K562 (cell line): Measurements from ENCODE around the gene TYRO3. TPM values are rescaled to one million over a fixed set of nuclear protein-coding genes. Genes with fewer than 3 reads are reported as not detected.

Experiments
- ATF1 ChIP-seq, 2 experiments: fragments of 450-650 bp in 1 of 2; IDR thresholded peaks; 2 replicates each; pipeline ENCODE4 v1.6.1; 2016; ENCODE audit warnings: missing compliant biosample characterization in 1 of 2, missing genetic modification characterization in 1 of 2
- BHLHE40 ChIP-seq: IDR thresholded peaks from 2 replicates; pipeline ENCODE4 v1.6.1; 2011; ENCODE audit warnings: low read length, improper control_type of control experiment
- CBFA2T2 ChIP-seq: fragments of 450-650 bp; conservative IDR thresholded peaks from 2 replicates; pipeline ENCODE4 v1.6.1; 2017; ENCODE audit warnings: mild to moderate bottlenecking
- CTBP1 ChIP-seq: fragments of 450-650 bp; IDR thresholded peaks from 2 replicates; pipeline ENCODE4 v1.6.1; 2016; ENCODE audit warnings: borderline replicate concordance
- ESRRB ChIP-seq: fragments of 250-450 bp; sonication (Bioruptor Pico); IDR thresholded peaks from 2 replicates; pipeline ENCODE4 v1.5.0; 2020; ENCODE audit warnings: mild to moderate bottlenecking, moderate library complexity, borderline replicate concordance
- FOXJ2 ChIP-seq: fragments of 200-800 bp; sonication (Bioruptor generic); IDR thresholded peaks from 2 replicates; pipeline ENCODE4 v1.6.1; 2016; ENCODE audit warnings: missing genetic modification characterization, missing compliant biosample characterization
- GATA2 ChIP-seq: sonication (generic); formaldehyde crosslinking; IDR thresholded peaks from 2 replicates; pipeline ENCODE4 v1.4.0; 2020; ENCODE audit warnings: mild to moderate bottlenecking, missing genetic modification reagents
- KDM1A ChIP-seq, 2 experiments: fragments of 450-650 bp; IDR thresholded peaks; 2 replicates each; pipeline ENCODE4 v1.6.1; 2016; ENCODE audit warnings: mild to moderate bottlenecking in 2 of 2
- NUFIP1 ChIP-seq: fragments of 450-650 bp; IDR thresholded peaks from 2 replicates; pipeline ENCODE4 v1.6.1; 2018; ENCODE audit not compliant: partially characterized antibody
- POLR2AphosphoS5 ChIP-seq: IDR thresholded peaks from 2 replicates; pipeline ENCODE4 v1.6.1; 2011; ENCODE audit warnings: mild to moderate bottlenecking, low read depth, low read length, moderate library complexity; ENCODE audit not compliant: control insufficient read depth, insufficient read depth
- PTTG1 ChIP-seq: fragments of 450-650 bp; IDR thresholded peaks from 2 replicates; pipeline ENCODE4 v1.6.1; 2016; ENCODE audit warnings: low read depth, mild to moderate bottlenecking, missing genetic modification characterization, missing compliant biosample characterization
- TAF9B ChIP-seq: fragments of 450-650 bp; IDR thresholded peaks from 2 replicates; pipeline ENCODE4 v1.6.1; 2018; ENCODE audit warnings: mild to moderate bottlenecking; ENCODE audit not compliant: partially characterized antibody
- ZNF140 ChIP-seq: fragments of 250-450 bp; sonication (Bioruptor Pico); IDR thresholded peaks from 2 replicates; pipeline ENCODE4 v1.8.0; 2021; ENCODE audit warnings: moderate library complexity, mild to moderate bottlenecking, inconsistent platforms
- ZNF830 ChIP-seq: fragments of 250-450 bp; sonication (Bioruptor Pico); IDR thresholded peaks from 2 replicates; pipeline ENCODE4 v1.5.0; 2021; ENCODE audit warnings: mild to moderate bottlenecking
- polyA plus RNA-seq, 8 experiments: library from polyadenylated mRNA; depleted of rRNA in 4 of 8; stranded (reverse) in 5 of 8; unstranded in 3 of 8; fragments of >200 nt; fragmentation: Nextera tagmentation in 2 of 8; fragmentation: Illumina TruSeq in 1 of 8; extraction: Ambion mirVana in 2 of 8; extraction: Trizol in 1 of 8; gene quantifications; 2 replicates each; pipeline versions ENCODE4 v1.2.1 to v1.2.3, GENCODE V29; 2011 to 2014; ENCODE audit warnings: inconsistent platforms in 1 of 8, missing spikeins in 1 of 8
- total RNA-seq, 7 experiments: library from RNA; depleted of rRNA in 6 of 7; stranded (reverse); fragments of >200 nt in 6 of 7; fragmentation: Illumina TruSeq in 2 of 7; extraction: Trizol in 2 of 7; gene quantifications; 2 replicates each; pipeline versions ENCODE4 v1.2.1 to v1.2.3, GENCODE V29; 2011 to 2021; ENCODE audit warnings: low replicate concordance in 1 of 7
- TF ChIP-seq, protein P1 (sequence below): sonication (generic); formaldehyde crosslinking; IDR thresholded peaks from 2 replicates; pipeline ENCODE4 v1.8.0; 2022; ENCODE audit warnings: mild to moderate bottlenecking, missing genetic modification reagents
- TF ChIP-seq, protein P2 (sequence below): sonication (generic); IDR thresholded peaks from 2 replicates; pipeline ENCODE4 v1.6.1; 2016
- TF ChIP-seq, protein P3 (sequence below): fragments of 450-650 bp; IDR thresholded peaks from 2 replicates; pipeline ENCODE4 v1.6.1; 2017; ENCODE audit warnings: antibody characterized with exemption, mild to moderate bottlenecking
- TF ChIP-seq, protein P4 (sequence below): fragments of 200-800 bp; sonication (Bioruptor generic); IDR thresholded peaks from 2 replicates; pipeline ENCODE4 v1.6.1; 2017; ENCODE audit warnings: missing genetic modification characterization, missing compliant biosample characterization

TYRO3 gene
- total and polyA plus RNA-seq, 9 of the 15 experiments (the other 6 are each of a cell fraction or from before 2014, with no cell fraction given) = 2.6 to 39.6 (median 18.6) TPM

DNA sequence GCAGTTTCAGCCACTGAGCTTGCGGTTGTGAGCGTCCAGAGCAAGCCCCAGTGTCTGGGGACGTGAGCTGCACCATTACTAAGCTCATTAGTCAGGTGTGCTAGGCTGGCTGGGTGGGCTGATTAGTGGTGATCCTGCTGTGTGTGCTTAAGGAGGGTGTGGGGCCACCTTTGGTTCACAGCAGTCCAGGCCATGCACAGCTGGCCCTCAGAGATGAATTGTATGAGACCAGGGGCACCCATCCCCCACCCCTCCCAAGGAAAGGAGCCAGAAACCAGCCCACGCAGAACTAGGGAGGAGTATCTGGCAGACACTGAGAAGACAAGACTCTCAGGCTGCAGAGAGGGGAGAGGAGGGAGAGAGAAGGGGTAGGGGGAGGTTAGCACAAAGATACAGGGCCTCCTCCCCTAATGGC lies 3.8 kb downstream of the TYRO3 start (continued):
- TF ChIP-seq, protein P1, sequence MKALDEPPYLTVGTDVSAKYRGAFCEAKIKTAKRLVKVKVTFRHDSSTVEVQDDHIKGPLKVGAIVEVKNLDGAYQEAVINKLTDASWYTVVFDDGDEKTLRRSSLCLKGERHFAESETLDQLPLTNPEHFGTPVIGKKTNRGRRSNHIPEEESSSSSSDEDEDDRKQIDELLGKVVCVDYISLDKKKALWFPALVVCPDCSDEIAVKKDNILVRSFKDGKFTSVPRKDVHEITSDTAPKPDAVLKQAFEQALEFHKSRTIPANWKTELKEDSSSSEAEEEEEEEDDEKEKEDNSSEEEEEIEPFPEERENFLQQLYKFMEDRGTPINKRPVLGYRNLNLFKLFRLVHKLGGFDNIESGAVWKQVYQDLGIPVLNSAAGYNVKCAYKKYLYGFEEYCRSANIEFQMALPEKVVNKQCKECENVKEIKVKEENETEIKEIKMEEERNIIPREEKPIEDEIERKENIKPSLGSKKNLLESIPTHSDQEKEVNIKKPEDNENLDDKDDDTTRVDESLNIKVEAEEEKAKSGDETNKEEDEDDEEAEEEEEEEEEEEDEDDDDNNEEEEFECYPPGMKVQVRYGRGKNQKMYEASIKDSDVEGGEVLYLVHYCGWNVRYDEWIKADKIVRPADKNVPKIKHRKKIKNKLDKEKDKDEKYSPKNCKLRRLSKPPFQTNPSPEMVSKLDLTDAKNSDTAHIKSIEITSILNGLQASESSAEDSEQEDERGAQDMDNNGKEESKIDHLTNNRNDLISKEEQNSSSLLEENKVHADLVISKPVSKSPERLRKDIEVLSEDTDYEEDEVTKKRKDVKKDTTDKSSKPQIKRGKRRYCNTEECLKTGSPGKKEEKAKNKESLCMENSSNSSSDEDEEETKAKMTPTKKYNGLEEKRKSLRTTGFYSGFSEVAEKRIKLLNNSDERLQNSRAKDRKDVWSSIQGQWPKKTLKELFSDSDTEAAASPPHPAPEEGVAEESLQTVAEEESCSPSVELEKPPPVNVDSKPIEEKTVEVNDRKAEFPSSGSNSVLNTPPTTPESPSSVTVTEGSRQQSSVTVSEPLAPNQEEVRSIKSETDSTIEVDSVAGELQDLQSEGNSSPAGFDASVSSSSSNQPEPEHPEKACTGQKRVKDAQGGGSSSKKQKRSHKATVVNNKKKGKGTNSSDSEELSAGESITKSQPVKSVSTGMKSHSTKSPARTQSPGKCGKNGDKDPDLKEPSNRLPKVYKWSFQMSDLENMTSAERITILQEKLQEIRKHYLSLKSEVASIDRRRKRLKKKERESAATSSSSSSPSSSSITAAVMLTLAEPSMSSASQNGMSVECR = 0 out of 2 replicates have a peak, but pooled peaks have one; percentile 42
- TF ChIP-seq, protein P2, sequence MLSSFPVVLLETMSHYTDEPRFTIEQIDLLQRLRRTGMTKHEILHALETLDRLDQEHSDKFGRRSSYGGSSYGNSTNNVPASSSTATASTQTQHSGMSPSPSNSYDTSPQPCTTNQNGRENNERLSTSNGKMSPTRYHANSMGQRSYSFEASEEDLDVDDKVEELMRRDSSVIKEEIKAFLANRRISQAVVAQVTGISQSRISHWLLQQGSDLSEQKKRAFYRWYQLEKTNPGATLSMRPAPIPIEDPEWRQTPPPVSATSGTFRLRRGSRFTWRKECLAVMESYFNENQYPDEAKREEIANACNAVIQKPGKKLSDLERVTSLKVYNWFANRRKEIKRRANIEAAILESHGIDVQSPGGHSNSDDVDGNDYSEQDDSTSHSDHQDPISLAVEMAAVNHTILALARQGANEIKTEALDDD = peak; percentile 84
- TF ChIP-seq CTBP1 = peak; percentile 42; the same call in 1 of the 2 replicates
- peak; percentile 62 for TF ChIP-seq GATA2
- TF ChIP-seq NUFIP1 = peak; percentile 38
- no peak for TF ChIP-seq ZNF140 (CRISPR knock-in tag)
- TF ChIP-seq, protein P3, sequence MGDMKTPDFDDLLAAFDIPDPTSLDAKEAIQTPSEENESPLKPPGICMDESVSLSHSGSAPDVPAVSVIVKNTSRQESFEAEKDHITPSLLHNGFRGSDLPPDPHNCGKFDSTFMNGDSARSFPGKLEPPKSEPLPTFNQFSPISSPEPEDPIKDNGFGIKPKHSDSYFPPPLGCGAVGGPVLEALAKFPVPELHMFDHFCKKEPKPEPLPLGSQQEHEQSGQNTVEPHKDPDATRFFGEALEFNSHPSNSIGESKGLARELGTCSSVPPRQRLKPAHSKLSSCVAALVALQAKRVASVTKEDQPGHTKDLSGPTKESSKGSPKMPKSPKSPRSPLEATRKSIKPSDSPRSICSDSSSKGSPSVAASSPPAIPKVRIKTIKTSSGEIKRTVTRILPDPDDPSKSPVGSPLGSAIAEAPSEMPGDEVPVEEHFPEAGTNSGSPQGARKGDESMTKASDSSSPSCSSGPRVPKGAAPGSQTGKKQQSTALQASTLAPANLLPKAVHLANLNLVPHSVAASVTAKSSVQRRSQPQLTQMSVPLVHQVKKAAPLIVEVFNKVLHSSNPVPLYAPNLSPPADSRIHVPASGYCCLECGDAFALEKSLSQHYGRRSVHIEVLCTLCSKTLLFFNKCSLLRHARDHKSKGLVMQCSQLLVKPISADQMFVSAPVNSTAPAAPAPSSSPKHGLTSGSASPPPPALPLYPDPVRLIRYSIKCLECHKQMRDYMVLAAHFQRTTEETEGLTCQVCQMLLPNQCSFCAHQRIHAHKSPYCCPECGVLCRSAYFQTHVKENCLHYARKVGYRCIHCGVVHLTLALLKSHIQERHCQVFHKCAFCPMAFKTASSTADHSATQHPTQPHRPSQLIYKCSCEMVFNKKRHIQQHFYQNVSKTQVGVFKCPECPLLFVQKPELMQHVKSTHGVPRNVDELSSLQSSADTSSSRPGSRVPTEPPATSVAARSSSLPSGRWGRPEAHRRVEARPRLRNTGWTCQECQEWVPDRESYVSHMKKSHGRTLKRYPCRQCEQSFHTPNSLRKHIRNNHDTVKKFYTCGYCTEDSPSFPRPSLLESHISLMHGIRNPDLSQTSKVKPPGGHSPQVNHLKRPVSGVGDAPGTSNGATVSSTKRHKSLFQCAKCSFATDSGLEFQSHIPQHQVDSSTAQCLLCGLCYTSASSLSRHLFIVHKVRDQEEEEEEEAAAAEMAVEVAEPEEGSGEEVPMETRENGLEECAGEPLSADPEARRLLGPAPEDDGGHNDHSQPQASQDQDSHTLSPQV = peak; percentile 50
- TF ChIP-seq BHLHE40 = peak; percentile 50; the same call in 1 of the 2 replicates
- peak; percentile 39 to 59; a peak in 3 of 4 replicates for TF ChIP-seq KDM1A (IDR thresholded peaks at IDR 0.05)
- no peak for TF ChIP-seq ZNF830 (CRISPR knock-in tag)
- TF ChIP-seq, protein P4, sequence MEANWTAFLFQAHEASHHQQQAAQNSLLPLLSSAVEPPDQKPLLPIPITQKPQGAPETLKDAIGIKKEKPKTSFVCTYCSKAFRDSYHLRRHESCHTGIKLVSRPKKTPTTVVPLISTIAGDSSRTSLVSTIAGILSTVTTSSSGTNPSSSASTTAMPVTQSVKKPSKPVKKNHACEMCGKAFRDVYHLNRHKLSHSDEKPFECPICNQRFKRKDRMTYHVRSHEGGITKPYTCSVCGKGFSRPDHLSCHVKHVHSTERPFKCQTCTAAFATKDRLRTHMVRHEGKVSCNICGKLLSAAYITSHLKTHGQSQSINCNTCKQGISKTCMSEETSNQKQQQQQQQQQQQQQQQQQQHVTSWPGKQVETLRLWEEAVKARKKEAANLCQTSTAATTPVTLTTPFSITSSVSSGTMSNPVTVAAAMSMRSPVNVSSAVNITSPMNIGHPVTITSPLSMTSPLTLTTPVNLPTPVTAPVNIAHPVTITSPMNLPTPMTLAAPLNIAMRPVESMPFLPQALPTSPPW (CRISPR knock-in tag) = peak; percentile 66
- peak; percentile 83 for TF ChIP-seq POLR2AphosphoS5
- TF ChIP-seq TAF9B = peak; percentile 51
- no peak for TF ChIP-seq ESRRB (CRISPR knock-in tag)
- TF ChIP-seq PTTG1 = no peak
- no peak for TF ChIP-seq FOXJ2 (tag)
- TF ChIP-seq ATF1 (CRISPR knock-in tag; IDR thresholded peaks at IDR 0.05) = no peak
- 0 out of 2 replicates have a peak, but pooled peaks have one; percentile 10 for TF ChIP-seq ATF1 (tag; IDR thresholded peaks at IDR 0.05)
- peak; percentile 92 for TF ChIP-seq CBFA2T2
